GM18858 (cell line): ENCODE results near the gene TRAIP.

Source experiments
- ATAC-seq: cut with Tn5 transposase; IDR thresholded peaks from one replicate; pipeline ENCODE4 v1.9.1; 2021; ENCODE audit not compliant: unreplicated experiment

TRAIP gene

GRCh38 chr3:49876567-49876966 is 20.2 kb upstream of the TRAIP start:
- no peak for ATAC-seq

GRCh38 chr3:49873623-49874022 is 17.3 kb upstream of the TRAIP start:
- no peak for ATAC-seq

- no peak for ATAC-seq
These were observed 16.5 kb upstream of the TRAIP start for GRCh38 chr3:49872801-49873281.

GRCh38 chr3:49871531-49872153 is 15.3 kb upstream of the TRAIP start:
- no peak for ATAC-seq

- ATAC-seq, result no peak
These were observed 13.3 kb upstream of the TRAIP start, which contains the start of gene CAMKV for GRCh38 chr3:49869525-49870126. CAMKV (minus strand) TSS chr3:49869906; CDS start chr3:49862388, 7,518 bp downstream.

GRCh38 chr3:49868862-49869466 is 12.6 kb upstream of the TRAIP start:
- no peak for ATAC-seq

- no peak for ATAC-seq
These were observed 11.5 kb upstream of the TRAIP start for GRCh38 chr3:49867871-49868321.

GRCh38 chr3:49867400-49867799 is 11.0 kb upstream of the TRAIP start:
- ATAC-seq, result no peak

GRCh38 chr3:49865198-49865784 is 8.9 kb upstream of the TRAIP start:
- ATAC-seq, result no peak

- no peak for ATAC-seq
These were observed 8.1 kb upstream of the TRAIP start for GRCh38 chr3:49864505-49864904.

GRCh38 chr3:49859576-49860305 is 3.4 kb upstream of the TRAIP start:
- ATAC-seq, result no peak

GRCh38 chr3:49855662-49856061 is 702 bp downstream of the TRAIP start:
- ATAC-seq, result no peak

GRCh38 chr3:49845694-49846093 is 10.7 kb downstream of the TRAIP start:
- no peak for ATAC-seq

GRCh38 chr3:49844464-49845183 is 11.7 kb downstream of the TRAIP start:
- ATAC-seq, result no peak

GRCh38 chr3:49842843-49843517 is 13.4 kb downstream of the TRAIP start:
- ATAC-seq, result no peak

GRCh38 chr3:49841806-49842205 is 14.6 kb downstream of the TRAIP start:
- ATAC-seq, result no peak

GRCh38 chr3:49841126-49841696 is 15.2 kb downstream of the TRAIP start:
- no peak for ATAC-seq

GRCh38 chr3:49840388-49840787 is 16.0 kb downstream of the TRAIP start:
- ATAC-seq, result no peak

GRCh38 chr3:49839193-49839809 is 17.1 kb downstream of the TRAIP start:
- ATAC-seq, result no peak
